Measurements from ENCODE around the gene CHSY1. TPM values are rescaled to one million over a fixed set of nuclear protein-coding genes. Genes with fewer than 3 reads are reported as not detected.

CHSY1 gene
- total and polyA plus RNA-seq, 2 experiments from 2014 or later = 5.2 to 31.3 TPM

GRCh38 chr15:101152914-101153313, 98.9 kb downstream of the CHSY1 start:
- in situ Hi-C loops (cut with MboI) = no loop called here
- Histone ChIP-seq H3K79me2 (ENCODE audit: insufficient read depth) (no peaks in the 10 kb centered on the region), H3F3A (ENCODE audit: insufficient read depth) (no peaks in the 10 kb centered on the region), H3K4me2 (ENCODE audit: unreplicated experiment) (no peak overlapping the region), H3K9me2 (ENCODE audit: insufficient read depth) (no peaks in the 10 kb centered on the region), H4K20me1 (ENCODE audit: insufficient read depth) (no peaks in the 10 kb centered on the region), H3K27ac (no peak overlapping the region), H3K36me3 (ENCODE audit: low read depth) (no peaks in the 10 kb centered on the region), H3K4me1 (ENCODE audit: insufficient read depth) (no peaks in the 10 kb centered on the region), H3K27me3 (replicated peaks; ENCODE audit: insufficient read depth) (no peaks in the 10 kb centered on the region), H3K9me3 (ENCODE audit: low read depth) (no peaks in the 10 kb centered on the region), H3K9ac (no peak overlapping the region), H3K4me3 (no peak overlapping the region), H2AFZ (no peak overlapping the region)
- DNase-seq = no peak
- WGBS, 2 experiments (ENCODE audit: low coverage in 1 of 2, low lambda C conversion rate in 2 of 2, missing lambda C conversion rate in 2 of 2) = 84 to 86% methylated on average over 10 of the region's 10 CpGs
- TF ChIP-seq EZH2 (IDR thresholded peaks at IDR 0.05; ENCODE audit: insufficient read depth, poor library complexity, severe bottlenecking) (no peak), EZH2phosphoT487 (IDR thresholded peaks at IDR 0.05; ENCODE audit: insufficient read depth, low read depth) (no peak)

GRCh38 chr15:101151288-101151687, 100.6 kb downstream of the CHSY1 start:
- H3K9me3 ChIP-seq (ENCODE audit: low read depth) = no peaks in the 10 kb centered on the region
- H3K4me1 ChIP-seq (ENCODE audit: insufficient read depth) = no peaks in the 10 kb centered on the region
- H3K27me3 ChIP-seq (replicated peaks; ENCODE audit: insufficient read depth) = no peaks in the 10 kb centered on the region
- no peak for DNase-seq
- no peak overlapping the region for H3K4me3 ChIP-seq
- H3K79me2 ChIP-seq (ENCODE audit: insufficient read depth) = no peaks in the 10 kb centered on the region
- H3K27ac ChIP-seq = no peak overlapping the region
- no peaks in the 10 kb centered on the region for H3F3A ChIP-seq (ENCODE audit: insufficient read depth)
- no peak overlapping the region for H2AFZ ChIP-seq
- H3K4me2 ChIP-seq (ENCODE audit: unreplicated experiment) = no peak overlapping the region
- H3K9me2 ChIP-seq (ENCODE audit: insufficient read depth) = no peaks in the 10 kb centered on the region
- 75 to 83% methylated on average over 8 of the region's 8 CpGs for WGBS, 2 experiments (ENCODE audit: low coverage in 1 of 2, low lambda C conversion rate in 2 of 2, missing lambda C conversion rate in 2 of 2)
- TF ChIP-seq EZH2phosphoT487 (IDR thresholded peaks at IDR 0.05; ENCODE audit: insufficient read depth, low read depth) = no peak
- TF ChIP-seq EZH2 (IDR thresholded peaks at IDR 0.05; ENCODE audit: insufficient read depth, poor library complexity, severe bottlenecking) = no peak
- no peak overlapping the region for H3K9ac ChIP-seq
- in situ Hi-C loops (cut with MboI) = no loop called here
- H4K20me1 ChIP-seq (ENCODE audit: insufficient read depth) = no peaks in the 10 kb centered on the region
- H3K36me3 ChIP-seq (ENCODE audit: low read depth) = no peaks in the 10 kb centered on the region

GRCh38 chr15:101150723-101151040, 101.2 kb downstream of the CHSY1 start:
- no peaks in the 10 kb centered on the region for H3K9me2 ChIP-seq (ENCODE audit: insufficient read depth)
- H3K79me2 ChIP-seq (ENCODE audit: insufficient read depth) = no peaks in the 10 kb centered on the region
- H3F3A ChIP-seq (ENCODE audit: insufficient read depth) = no peaks in the 10 kb centered on the region
- in situ Hi-C loops (cut with MboI) = no loop called here
- H4K20me1 ChIP-seq (ENCODE audit: insufficient read depth) = no peaks in the 10 kb centered on the region
- H3K4me1 ChIP-seq (ENCODE audit: insufficient read depth) = no peaks in the 10 kb centered on the region
- no peak overlapping the region for H3K27ac ChIP-seq
- no peaks in the 10 kb centered on the region for H3K9me3 ChIP-seq (ENCODE audit: low read depth)
- no peak overlapping the region for H2AFZ ChIP-seq
- 93 to 96% methylated on average over 7 of the region's 7 CpGs for WGBS, 2 experiments (ENCODE audit: low coverage in 1 of 2, low lambda C conversion rate in 2 of 2, missing lambda C conversion rate in 2 of 2)
- no peak overlapping the region for H3K4me2 ChIP-seq (ENCODE audit: unreplicated experiment)
- no peak overlapping the region for H3K4me3 ChIP-seq
- no peaks in the 10 kb centered on the region for H3K27me3 ChIP-seq (replicated peaks; ENCODE audit: insufficient read depth)
- no peak for TF ChIP-seq EZH2phosphoT487 (IDR thresholded peaks at IDR 0.05; ENCODE audit: insufficient read depth, low read depth)
- no peak for TF ChIP-seq EZH2 (IDR thresholded peaks at IDR 0.05; ENCODE audit: insufficient read depth, poor library complexity, severe bottlenecking)
- no peak overlapping the region for H3K9ac ChIP-seq
- no peak for DNase-seq
- H3K36me3 ChIP-seq (ENCODE audit: low read depth) = no peaks in the 10 kb centered on the region

GRCh38 chr15:101149864-101150722, 101.8 kb downstream of the CHSY1 start:
- DNase-seq = no peak
- Histone ChIP-seq H3K9me2 (ENCODE audit: insufficient read depth) (no peaks in the 10 kb centered on the region), H3F3A (ENCODE audit: insufficient read depth) (no peaks in the 10 kb centered on the region), H2AFZ (no peak overlapping the region), H3K4me2 (ENCODE audit: unreplicated experiment) (no peak overlapping the region), H3K9me3 (ENCODE audit: low read depth) (no peaks in the 10 kb centered on the region), H3K79me2 (ENCODE audit: insufficient read depth) (no peaks in the 10 kb centered on the region), H3K9ac (no peak overlapping the region), H3K4me3 (no peak overlapping the region), H4K20me1 (ENCODE audit: insufficient read depth) (no peaks in the 10 kb centered on the region), H3K27ac (no peak overlapping the region), H3K36me3 (ENCODE audit: low read depth) (no peaks in the 10 kb centered on the region), H3K27me3 (replicated peaks; ENCODE audit: insufficient read depth) (no peaks in the 10 kb centered on the region), H3K4me1 (ENCODE audit: insufficient read depth) (no peaks in the 10 kb centered on the region)
- WGBS, 2 experiments (ENCODE audit: low coverage in 1 of 2, low lambda C conversion rate in 2 of 2, missing lambda C conversion rate in 2 of 2) = 82 to 83% methylated on average over 27 of the region's 27 CpGs
- TF ChIP-seq EZH2 (IDR thresholded peaks at IDR 0.05; ENCODE audit: insufficient read depth, poor library complexity, severe bottlenecking) = no peak
- no peak for TF ChIP-seq EZH2phosphoT487 (IDR thresholded peaks at IDR 0.05; ENCODE audit: insufficient read depth, low read depth)
- in situ Hi-C loops (cut with MboI) = no loop called here

Measured in GM23248 (cell line).